NCI-H748 treated with DMSO at 0.1 percent for 48 hours (cell line): ENCODE results near the gene MYO1D.

Source experiments
- DNase-seq: peaks from one replicate; lab custom pipeline; 2025; lab: John Stamatoyannopoulos, UW

MYO1D gene

DNA sequence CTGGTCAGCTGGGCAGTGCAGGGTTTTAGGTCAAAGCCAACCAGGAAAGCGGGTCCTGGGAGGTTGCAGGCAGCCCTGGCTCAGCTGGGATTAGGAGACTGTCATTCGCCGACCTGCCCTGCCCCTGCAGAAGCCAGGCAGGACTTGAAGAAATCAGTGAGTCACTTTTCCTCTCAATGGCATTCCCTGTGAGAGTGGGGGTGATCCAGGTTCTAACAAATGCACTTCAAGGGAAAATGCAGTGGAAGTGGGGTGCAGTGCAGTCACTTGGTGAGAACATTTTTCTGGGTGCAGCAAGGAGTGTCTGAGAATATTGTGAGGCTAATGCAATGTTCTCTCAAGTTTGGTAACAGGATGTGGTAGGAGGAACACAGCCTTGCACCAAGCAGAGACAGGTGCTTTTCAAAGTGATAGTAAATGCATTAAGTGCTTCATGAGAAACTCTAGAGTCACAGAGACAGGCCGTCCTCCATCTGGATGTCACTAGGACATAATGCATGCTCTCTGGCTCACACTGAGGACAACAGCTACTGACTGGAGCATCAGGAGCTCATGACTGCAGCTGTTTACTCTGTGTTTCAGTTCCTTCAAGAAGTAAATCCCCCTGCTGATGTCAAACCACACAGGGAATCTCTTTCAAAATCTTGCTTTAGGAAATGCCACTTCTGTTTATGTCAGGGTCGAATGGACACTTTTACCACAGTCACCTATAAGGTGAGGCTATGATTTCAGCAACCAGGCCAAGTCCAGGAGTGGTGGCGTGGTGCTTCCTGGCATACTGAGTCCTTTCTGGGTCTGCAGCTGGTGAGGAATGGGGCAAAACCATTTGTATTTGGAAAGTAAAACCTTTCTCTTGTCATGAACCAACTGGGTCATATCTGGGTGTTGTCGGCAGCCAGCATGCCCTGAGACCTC, 373.4 kb downstream of the MYO1D start:
- no peak for DNase-seq

DNA sequence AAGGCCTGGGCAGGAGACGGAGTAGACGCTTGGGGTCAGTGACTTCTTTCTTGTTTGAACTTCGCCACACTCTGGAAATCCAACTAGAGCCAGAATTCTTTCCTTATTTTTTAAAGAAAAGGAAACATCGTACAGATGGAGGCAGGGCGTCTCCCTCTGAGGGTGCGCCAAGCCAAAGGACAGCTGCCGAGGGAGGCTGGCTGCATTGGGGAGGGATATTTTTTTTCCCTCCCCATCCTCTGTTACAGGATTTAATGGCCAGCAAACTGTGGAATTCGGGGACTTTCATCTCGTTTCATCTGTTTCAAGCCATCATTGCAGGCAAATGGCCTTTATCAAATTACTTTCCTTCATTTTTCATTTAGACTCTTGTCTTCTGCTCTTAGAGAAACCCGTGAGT, 374.2 kb downstream of the MYO1D start:
- DNase-seq, result no peak

DNA sequence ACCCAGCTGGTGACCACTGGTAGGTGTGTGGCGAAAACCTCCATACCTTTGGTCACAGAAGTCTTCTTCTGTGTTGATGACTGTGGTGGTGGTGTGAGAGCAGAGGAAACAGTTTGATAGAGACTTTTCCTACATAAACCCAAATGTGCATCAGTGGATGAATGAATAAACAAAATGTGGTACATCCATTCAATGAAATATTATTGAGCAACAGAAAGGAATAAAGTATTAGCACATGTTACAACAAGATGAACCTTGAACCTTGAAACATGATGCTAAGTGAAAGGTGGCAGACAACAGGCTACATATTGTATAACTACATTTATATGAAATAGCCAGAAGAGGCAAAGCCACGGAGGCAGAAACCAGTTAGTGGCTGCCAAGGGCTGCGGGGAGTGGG, 374.9 kb downstream of the MYO1D start:
- DNase-seq, result no peak

DNA sequence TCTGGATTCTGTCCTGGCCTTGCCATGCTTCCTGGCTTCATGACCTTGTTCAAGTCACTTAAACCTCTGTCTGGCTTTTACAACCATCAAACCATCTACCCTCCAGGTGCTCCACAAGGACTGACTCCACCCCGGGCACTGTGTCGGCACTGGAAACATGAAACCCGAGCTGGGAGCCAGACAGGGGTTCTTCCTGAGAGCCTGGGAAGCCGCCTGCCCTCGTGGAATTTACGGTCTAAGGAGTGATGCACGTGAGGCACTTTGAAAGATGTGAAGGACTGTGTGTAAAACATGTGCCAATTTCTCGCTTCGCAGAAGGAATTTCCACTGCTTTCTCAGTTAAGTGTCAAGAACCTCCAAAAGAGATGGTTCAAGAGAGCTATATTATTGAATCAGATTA, 378.5 kb downstream of the MYO1D start:
- DNase-seq, result peak; percentile 55

DNA sequence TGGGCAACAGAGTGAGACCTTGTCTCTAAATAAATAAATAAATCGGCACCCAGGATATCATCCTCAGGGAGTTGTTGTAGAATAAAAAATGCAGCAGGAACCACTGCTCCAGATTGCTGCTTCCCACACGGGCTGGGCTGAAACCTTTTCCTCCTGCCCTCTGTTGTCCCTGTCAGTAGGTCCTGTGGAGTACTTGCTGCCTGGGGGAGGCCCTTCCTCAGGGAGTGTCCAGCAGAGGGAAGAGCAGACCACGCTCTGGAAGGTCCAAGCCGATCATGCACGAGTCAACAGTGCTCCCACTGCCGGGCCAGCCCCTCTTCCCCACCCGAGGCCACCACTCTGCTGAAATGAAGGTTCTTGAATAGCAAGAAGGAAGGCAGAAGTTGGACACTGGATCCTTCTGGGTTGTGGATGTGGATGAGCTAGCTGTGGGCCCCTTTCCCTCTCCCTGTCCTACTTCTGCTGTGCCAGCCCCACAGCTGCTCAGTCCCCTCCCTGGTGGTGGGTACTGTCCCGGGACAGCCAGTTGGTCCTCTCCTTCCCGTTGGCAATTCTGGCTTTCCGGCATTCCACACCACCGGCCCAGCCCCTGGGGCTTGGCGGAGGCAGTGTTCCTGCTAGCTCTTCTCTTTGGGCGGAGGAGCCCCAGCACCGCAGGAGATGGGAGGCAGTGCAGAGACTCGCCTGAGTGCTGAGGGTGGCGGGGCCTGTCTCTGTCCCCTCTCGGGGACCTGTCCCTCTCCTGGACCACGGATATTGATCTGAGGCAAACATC, 379.3 kb downstream of the MYO1D start:
- no peak for DNase-seq

DNA sequence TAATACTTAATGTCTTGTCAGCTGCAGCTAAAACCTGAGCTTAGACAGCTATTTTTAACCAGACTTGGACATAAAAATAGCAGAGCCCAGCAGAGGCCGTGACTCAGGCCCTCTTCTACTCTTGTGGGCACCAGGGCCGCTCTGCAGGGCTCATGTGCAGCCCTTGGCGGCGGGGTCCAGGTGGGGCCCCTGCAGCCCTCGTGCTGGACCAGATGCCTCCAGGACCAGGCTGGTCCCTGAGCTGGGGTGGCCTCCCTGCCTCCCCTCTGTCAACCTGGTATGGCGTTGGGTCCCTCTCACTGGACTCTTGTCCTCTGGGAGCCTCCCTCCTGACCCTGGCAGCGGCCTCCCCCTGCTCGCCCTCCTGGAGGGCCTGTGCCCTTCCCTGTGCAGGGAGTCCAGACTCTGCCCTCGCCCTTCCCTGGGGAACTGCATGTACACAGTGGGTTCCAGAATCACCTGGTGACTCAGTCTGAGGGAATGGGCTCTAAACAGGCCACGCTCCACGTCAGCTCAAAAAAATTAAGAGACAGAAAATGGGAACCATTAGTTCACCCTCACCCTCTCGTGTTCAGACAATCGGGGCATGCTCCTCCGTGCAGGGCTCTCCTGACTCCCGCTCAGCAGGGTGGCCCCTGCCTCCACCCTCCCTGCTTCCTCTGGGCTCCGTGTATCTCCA, 380.4 kb downstream of the MYO1D start:
- no peak for DNase-seq

DNA sequence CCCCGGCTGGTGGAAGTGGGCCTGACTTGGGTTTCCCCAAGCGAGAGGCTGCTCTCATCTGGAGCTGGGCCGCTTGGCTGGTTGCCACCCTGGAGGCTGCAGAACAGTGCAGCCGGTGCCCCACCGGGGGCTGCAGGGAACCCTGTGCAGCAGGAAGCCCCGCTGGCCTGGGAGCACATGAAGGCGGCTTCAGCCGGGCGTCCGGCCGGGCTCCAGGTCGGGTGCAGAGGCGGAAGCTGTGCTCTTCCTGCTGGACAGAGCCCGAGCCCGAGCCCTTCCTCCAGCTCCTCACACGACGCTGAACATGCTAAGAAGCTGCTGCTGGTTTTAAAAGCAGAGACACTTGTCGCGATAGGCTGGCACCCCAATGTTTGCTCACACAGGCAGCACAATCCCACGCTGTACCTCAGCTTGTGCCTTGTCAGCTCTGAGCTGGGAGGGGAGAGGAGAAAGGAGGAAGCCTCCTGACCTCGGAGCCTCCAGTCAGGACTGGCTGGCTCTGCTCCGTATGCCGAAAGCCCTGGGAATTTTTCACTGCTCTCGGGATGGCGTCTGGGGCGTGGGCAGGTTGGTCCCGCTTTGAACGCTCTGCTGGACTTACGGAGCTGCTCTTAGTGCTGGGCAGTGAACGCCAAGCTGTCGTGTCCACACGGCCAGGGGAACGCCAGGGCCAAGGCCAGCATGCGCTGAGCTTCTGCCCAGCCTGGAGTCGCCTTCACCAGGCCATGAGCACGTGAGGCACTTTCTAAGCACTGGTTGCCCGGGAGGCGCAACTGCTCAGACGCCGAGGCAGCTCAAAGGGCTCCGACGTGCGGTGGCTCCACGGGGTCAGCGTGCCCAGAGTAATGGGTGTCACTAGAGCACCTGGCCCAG, 381.3 kb downstream of the MYO1D start:
- DNase-seq, result no peak

DNA sequence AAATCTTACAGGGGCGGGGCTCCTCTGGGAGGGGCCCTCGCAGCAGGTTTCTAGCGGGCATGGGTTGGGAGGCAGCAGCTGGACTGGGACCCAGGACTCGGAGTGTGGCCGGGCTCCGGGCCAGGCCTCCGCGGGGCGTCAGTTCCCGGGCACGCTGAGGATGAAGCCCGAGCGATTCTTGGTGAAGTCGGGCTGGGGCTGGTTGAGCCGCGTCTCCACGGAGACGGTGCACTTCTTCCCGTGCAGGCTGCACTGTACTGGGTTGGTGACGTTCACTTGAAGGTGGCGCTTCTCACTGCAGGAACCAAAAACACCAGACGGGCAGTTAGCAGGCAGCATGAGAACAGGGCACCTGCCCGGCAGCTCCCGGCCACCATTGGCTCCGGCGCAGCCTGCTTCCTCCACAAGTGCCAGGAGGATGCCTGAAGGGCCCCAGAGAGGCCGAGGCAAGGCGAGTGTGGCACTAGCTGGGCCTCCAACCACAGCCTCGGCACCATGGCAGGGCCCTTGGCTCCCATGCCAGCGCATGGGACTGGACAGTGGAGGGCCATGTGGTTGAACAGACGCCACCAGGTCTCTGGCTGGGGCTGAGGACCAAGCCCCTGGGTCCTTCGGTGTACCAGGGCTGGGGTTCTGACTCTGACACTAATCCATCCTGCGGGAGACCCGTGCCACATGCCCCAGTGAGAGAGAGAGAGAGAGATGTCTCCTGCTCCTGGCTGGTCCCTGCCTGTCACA, 382.1 kb downstream of the MYO1D start:
- DNase-seq, result peak; percentile 20

DNA sequence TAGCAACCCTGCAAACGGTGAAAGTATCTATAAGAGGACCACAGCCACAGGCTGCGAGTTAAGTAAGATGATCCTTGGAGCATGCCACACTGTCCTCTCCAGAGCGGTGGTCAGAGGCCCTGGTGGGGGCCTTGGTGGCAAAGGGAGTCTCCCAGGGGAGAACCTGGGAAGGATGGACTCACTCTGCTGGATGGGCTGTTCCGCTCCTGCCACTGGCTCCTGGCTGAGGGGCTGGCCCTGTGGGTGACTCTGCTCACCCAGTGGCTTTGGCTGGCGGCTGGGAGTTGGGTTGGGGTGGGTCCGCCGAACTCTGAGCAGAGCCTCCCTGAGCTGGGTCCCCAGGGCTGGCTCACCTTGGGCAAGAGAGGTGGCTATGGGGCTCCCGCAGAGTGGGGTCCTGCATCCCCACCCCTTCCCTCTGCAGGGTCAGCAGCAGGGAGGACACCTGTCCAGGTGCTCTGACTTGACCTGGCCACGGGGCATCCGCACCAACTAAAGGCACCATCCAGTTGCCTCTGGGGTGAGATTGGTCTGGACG, 382.9 kb downstream of the MYO1D start:
- DNase-seq, result no peak

DNA sequence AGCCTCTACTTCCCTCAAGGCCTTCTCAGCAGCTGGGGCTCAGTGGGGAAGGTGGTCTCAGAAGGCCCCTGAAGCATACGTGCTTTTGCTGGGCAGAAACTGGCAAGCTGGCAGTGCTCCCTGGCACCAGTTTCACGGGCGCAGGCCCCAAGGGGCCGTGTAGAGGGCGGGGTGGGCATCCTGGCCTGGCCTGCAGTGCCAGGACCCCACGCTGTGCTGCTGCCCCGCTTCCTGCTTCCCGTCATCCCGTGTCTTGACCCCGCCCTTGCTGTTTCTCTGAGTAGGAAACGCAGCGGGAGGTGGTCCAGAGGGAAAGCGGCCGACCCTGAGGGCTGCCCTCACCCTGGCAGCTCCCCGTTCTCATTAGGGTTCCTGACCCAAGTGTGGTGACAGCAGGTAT, 383.4 kb downstream of the MYO1D start:
- DNase-seq, result no peak

DNA sequence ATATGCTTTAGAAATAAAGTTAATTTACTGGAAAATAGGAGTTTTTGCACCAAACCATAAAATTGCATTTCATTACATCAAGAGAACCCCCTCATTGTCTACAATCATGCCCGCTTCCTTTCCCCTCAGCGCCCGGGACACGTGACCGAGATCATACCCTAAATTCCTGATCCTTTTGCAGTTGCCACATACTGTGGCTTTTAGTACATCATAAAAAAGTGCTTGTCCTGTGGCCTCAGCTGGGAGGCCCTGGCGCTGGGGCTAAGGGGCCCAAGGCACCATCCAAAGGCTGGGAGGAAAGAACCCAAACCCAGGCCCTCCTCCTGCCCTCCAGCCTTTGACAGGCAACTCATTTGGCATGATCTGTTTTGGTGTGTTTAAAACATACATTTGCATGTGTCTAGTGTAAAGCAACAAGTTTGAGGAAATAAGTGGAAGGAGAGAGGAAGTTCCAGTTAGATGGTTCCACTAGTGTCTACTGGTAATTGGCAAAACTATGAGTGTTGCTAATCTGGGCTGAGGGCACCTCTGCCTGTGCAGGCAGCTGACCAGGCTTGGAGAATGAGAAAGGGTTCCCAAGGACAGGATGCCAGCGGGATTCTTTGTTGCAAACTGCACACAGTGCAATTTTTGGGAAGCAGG, 384.2 kb downstream of the MYO1D start:
- no peak for DNase-seq

DNA sequence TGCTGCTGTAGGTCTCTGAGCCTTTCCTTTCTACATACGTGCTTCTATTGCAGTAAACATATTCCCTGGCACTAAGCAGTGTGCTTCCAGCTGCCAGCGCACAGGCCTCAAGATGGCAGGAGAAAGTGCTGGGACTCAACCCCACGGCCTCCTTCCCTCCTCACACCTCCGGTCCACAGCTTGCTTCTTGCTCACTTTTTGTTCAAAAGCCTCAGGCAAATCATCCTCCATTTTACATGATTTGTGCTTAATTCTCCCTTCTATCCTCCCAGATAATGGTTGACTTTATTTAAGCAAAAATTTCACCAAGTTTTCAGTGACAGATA, 384.7 kb downstream of the MYO1D start:
- DNase-seq, result no peak

DNA sequence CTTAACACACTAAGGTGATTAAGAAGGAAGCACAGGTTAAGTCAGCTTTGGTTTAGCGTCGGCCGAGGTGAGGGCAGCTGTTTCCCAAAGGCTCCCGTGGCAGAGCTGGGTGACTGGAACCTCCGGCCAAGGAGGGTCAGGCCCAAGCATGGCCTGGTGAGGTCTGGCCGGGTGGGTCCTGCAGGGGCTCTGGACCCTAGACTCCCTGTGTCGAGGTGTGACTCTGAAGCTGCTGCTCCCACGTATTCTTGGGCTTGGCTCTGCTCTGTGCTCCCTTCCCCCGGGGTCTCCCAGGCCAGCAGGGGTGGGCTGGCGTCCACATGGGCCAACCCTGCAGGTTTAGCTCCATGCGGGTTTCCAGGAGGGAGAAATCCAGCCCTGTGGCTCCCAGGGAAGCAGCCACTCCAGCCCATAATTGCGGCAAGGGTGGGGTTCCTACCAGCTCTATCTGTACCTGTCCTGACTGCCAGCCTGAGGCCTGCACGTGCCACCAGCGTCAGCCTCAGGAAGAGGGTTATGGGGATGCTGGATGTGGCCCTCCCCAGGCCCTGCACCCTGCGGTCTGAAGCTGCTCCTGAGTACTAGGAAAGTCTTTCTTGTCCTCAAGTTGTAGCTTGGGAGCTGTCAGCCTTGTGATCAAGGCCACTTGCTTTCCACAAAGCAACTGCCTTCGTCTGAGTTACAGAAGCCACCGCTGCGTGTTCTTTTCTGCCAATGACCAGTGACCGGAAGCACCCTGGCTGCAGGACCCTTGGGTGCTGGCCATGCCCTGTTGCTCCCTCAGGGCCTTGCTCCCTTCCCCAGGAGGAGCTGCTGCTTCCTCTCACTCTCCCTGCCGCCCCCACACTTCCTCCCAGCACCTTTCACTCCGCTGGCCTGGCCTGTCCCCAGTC, 385.3 kb downstream of the MYO1D start:
- no peak for DNase-seq

DNA sequence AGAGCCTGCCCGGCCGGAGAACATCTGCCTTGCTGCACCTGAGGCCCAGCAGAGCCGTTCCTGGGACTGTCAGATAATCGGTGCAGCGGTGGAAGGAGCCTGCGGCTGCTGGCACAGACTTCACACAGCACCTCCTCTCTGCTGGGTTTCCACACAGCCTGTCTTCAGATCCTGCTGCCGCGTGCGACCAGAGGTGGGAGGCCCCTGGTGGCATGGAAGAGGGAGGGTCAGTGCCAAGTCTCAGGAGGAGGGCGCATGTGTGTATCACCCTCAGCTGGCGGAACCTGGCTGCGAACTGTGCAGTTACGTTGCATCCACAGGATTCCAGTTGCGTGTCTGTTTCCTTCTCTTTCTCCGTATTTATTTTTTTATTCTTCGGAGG, 386.8 kb downstream of the MYO1D start:
- DNase-seq, result peak; percentile 10

DNA sequence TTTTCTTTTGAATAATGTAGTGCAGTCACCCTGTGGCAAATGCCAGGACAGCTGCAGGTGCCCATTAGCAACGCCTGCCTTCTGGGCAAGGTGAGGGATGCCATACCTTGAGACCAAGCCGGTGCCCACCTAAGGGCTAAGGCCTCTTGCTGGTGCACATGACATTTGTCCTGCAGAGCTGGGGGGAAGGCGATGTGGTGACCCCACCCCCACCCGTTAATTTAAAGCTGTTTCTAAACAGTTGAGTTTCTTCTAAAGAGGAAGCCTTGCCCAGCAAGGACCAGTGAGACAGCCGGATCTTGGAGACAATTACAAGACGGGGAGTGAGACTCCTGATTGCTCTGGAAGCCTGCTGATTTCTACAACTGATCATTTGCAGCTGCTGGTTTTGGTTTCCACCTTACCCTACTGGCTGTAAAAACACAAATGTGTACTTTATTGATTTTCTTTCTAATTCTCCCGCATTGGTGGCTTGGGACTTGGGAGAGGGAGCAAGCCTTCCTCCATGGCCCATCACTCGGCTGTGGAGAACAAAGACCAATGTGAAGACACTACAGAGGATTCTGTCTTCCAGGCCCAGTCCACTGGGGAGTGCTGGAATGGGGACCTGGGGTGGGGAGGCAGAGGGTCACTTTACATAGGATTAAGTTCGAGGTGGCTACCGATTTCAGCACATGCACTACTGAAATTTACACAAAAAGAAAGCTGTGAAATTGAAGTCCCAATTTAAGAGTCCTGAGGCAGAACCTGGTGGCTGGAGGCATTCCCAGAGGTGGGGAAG, 387.4 kb downstream of the MYO1D start:
- DNase-seq, result no peak

DNA sequence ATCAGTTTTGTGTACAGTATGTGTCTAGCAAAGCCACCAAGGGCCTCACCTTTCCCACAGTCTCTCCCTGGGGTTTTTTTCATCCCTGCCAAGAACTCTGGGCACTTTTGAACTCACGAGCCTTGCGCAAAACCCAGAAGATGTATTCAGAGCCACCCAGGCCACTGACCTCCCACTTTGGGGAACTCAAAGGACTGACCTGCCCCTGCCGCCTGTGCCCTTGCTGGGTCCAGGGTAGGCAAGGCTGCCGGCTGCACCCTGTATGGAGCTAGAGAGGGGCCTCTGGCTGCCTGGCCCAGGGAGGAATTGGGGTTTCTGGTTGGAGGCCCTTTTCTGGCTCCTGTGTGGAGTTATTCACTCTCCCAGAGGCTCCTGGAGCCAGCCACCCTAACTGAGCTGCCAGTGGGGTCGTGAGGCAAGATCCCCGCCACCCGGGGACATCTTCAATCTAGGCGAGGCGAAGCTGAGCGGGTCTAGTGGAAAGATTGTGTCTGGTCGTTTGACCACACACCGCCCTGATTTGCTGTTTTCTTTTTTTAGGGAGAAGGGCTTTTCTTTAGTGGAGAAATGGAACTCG, 388.2 kb downstream of the MYO1D start:
- no peak for DNase-seq

DNA sequence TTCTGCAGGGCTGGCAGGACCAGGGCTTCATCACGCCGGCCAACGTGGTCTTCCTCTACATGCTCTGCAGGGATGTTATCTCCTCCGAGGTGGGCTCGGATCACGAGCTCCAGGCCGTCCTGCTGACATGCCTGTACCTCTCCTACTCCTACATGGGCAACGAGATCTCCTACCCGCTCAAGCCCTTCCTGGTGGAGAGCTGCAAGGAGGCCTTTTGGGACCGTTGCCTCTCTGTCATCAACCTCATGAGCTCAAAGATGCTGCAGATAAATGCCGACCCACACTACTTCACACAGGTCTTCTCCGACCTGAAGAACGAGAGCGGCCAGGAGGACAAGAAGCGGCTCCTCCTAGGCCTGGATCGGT, 388.8 kb downstream of the MYO1D start:
- DNase-seq, result peak; percentile 5

DNA sequence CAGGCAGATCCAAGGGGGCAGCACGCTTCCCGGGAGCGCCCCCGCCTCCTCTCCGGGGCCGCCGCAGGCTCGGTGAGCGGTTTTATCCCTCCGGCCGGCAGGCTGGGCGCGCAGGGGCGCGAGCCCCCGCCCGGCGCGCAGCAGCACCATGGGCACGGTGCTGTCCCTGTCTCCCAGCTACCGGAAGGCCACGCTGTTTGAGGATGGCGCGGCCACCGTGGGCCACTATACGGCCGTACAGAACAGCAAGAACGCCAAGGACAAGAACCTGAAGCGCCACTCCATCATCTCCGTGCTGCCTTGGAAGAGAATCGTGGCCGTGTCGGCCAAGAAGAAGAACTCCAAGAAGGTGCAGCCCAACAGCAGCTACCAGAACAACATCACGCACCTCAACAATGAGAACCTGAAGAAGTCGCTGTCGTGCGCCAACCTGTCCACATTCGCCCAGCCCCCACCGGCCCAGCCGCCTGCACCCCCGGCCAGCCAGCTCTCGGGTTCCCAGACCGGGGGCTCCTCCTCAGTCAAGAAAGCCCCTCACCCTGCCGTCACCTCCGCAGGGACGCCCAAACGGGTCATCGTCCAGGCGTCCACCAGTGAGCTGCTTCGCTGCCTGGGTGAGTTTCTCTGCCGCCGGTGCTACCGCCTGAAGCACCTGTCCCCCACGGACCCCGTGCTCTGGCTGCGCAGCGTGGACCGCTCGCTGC, 389.3 kb downstream of the MYO1D start:
- DNase-seq, result no peak
